Fibroblast of skin of left quadriceps (primary cell): Measurements from ENCODE around the gene REEP2.
"Not testable (repeated sequence)": the region's sequence is repeated elsewhere in the genome, so short reads cannot be mapped to it uniquely, and the experiment has no call there.

Experiments used
- DNase-seq, 2 experiments: peaks; one replicate each; pipeline ENCODE4 v3.0.0-alpha.2; 2013; ENCODE audit warnings: low read depth in 2 of 2

REEP2 gene, protein sequence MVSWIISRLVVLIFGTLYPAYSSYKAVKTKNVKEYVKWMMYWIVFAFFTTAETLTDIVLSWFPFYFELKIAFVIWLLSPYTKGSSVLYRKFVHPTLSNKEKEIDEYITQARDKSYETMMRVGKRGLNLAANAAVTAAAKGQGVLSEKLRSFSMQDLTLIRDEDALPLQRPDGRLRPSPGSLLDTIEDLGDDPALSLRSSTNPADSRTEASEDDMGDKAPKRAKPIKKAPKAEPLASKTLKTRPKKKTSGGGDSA

DNA sequence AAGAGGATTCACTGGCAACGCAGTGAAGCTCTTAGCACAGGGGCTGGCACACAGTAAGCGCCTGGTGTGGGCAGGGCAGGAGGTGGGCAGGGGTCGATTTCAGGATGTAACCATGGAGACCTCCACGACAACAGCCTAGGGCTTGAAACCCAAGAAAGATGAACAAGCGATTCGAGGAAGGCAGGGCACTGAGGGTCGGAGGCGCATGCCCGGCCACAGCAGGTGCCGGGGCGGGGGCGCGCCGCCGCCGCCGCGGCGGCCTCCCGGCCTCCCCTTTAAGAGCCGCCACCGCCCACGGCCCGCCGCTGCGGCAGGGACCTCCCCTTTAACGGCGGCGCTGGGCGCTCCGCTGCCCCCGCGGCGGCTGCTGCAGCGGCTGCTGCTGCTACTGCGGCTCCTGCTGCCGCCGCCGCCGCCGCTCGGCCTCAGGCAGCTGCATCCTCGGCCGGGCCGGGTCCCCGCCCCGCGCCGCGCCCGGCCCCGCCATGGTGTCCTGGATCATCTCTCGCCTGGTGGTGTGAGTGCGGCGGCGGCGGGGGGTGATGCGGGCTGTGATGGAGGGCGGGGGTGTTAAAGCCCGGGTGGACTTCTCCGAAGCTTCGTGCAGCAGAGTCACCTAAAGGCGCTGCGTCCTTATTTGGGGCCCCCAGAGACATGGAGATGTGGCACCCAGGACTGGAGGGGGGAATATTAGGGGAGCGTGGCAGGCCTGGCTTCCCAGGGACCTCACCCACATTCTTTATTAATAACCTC, at the start of gene REEP2:
Gene REEP2, plus strand, starts transcription at position 334 of the 753 bp plus-strand sequence. Its CDS starts 152 bp downstream, at position 486.
- DNase-seq = peak in 1 of 2 experiments; percentile 10

GRCh38 chr5:138389332-138389731, 49.5 kb upstream of the REEP2 start:
- DNase-seq = no peak

DNA sequence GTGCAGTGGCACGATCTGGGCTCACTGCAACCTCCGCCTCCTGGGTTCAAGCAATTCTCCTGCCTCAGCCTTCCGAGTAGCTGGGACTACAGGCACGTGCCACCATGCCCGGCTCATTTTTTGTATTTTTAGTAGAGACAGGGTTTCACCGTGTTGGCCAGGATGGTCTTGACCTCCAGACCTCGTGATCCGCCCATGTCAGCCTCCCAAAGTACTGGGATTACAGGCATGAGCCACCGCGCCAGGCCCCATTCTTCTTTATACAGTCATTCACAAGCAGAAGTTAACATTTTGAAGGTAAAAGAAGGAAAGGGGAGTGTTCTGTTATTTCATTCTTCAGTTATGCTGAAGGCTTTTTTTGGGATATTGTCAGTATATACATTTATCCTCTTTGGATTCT, 48.9 kb upstream of the REEP2 start:
- DNase-seq = not testable (repeated sequence)

DNA sequence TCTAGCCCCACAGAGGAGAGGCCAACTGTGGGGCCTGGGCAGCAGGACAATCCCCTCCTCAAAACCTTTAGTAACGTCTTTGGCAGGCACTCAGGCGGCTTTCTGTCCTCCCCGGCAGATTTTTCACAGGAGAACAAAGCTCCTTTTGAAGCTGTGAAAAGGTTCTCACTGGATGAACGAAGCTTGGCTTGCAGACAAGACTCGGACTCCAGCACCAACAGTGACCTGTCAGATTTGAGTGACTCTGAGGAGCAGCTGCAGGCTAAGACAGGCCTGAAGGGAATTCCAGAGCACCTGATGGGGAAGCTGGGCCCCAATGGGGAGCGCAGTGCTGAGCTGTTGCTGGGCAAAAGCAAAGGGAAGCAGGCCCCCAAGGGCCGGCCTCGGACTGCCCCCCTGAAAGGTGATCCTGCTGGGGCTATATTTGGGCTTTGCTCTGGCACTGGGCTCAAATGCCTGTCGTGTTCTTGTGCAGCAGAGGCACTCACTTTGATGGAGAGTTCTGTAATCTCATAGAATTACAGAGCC, 46.9 kb upstream of the REEP2 start:
- DNase-seq = no peak

DNA sequence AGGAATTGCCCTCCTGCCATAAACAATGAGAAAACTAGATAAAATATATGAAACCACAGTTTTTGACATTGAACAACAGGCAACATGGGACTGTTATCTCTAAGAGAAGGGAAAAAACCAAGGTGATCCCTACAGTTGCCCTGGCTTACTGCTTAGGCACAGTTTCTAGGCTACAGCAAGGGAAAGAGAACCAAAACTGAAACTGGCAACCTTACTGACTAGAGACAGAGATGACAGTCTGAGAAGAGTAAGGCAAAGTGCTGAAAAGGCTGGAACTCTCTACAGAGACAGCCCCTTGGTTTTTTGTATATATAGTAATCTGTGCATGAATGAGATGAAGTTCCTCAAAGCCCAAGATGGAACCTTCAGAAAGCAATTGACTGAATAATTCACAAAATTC, 36.2 kb upstream of the REEP2 start:
- DNase-seq = no peak

- DNase-seq = no peak
These were observed 30.8 kb upstream of the REEP2 start for GRCh38 chr5:138408023-138408422.

- DNase-seq = not testable (repeated sequence)
These were observed 27.7 kb upstream of the REEP2 start for GRCh38 chr5:138410996-138411640.

DNA sequence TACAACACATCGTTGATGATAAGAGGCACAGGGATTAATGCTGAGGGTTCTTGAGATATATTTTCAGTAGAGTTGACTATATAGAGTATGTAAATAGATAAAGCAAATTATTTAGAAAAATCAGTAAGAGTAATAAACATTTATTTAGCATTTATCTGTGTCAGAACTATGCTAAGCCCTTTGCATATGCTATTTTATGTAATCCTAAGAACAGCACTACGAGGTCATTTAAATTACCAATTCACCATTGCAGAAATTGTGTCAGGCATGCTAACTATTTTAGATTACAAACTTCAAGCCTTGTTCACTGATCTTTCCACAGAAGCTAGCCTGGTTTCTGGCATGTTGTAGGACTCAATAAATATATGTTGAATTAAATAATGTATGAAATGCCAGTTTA, 20.4 kb upstream of the REEP2 start:
- no peak for DNase-seq

DNA sequence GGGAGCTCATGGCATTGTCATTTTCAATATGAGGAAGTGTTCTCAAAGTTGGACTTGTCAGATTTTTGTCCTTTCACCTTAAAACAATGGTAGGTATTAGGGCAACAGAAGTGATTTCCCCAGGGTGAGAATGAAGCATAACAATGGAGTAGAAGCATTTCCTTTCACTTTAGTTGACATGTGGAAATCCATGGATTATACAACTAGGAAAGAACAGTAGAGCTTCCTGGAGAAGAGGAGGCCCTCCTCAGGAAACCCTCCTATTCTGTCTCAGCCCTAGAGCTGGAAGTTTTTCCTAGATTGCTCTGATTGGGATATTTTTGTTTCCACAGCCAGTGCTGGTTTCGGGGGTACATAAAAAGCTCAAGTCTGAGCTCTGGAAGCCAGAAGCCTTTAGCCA, 13.8 kb upstream of the REEP2 start:
- DNase-seq = no peak

GRCh38 chr5:138435943-138436342, 2.9 kb upstream of the REEP2 start:
- DNase-seq = no peak

- no peak for DNase-seq
These were observed 694 bp upstream of the REEP2 start for GRCh38 chr5:138438003-138438723.

- no peak for DNase-seq
These were observed 761 bp downstream of the REEP2 start for GRCh38 chr5:138439477-138440158.

DNA sequence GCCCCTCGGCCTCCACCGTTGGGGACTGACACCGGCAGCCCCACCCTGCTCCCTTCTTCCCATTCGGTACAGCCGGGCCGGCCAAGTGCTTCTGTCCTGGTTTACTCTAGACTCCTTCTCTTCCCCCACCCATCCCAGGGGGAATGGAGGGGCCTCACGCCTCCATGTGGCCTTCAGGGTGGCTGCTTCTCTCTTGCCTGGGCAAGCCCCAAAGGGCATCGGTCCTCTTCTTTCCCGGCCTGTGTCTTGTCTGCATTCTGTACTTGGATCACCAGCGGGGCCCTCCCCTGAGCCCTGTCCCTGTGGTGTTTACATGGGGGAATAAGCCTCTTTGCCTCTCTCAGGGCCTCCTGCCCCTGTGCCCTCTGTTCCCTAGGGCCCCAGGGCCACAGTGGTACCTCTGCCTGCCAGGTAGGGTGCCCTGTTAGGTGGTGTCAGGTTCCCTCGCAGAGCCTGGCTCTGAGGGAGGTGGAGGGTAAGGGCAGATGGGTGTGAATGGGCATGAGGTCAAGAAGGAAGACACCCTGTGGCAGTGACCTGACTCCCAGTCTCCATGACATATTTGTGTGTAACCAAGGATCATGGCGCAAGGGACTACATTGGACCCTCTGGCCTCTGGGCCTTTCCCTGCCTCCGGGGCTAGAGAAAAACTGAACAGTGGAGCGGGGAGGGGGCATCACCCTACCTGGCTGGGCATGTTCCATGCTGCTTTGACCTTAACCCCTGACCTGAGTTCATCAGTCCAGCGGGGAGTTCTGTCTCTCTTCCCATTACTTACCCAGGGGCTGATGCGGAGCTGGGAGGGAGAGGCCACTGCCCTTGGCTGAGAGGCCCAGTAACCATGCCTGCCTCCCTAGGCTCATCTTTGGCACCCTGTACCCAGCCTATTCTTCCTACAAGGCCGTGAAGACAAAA, 1.6 kb downstream of the REEP2 start:
- DNase-seq = no peak

DNA sequence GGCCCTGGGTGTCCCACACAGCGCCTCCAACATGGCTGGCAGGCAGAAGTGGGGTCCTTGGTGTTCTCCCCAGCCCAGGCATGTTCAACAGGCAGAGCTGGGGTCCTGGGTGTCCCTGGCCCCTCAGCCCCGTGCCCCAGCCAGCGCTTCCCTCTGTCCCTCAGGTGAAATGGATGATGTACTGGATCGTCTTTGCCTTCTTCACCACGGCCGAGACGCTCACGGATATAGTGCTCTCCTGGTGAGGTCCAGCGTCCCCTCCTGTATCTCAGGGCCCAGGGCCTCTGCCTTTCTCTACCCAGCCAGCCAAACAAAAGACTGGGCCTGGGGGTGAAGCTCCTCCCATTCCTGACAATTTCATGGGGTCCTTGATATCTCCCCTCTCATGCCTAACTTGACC, 2.4 kb downstream of the REEP2 start:
- DNase-seq = no peak

GRCh38 chr5:138444078-138444773, 5.4 kb downstream of the REEP2 start:
- no peak for DNase-seq

GRCh38 chr5:138444774-138445546, 6.1 kb downstream of the REEP2 start:
- no peak for DNase-seq

GRCh38 chr5:138445547-138446271, 6.9 kb downstream of the REEP2 start:
- DNase-seq = no peak

- no peak for DNase-seq
These were observed 9.2 kb downstream of the REEP2 start for GRCh38 chr5:138448070-138448469.
